Measurements from ENCODE around the gene HLA-DOB. TPM values are rescaled to one million over a fixed set of nuclear protein-coding genes. Genes with fewer than 3 reads are reported as not detected.

Gene HLA-DOB
- total and polyA plus RNA-seq, 2 of the 13 experiments (the other 11 are each of a cell fraction or from before 2014, with no cell fraction given): not detected

DNA sequence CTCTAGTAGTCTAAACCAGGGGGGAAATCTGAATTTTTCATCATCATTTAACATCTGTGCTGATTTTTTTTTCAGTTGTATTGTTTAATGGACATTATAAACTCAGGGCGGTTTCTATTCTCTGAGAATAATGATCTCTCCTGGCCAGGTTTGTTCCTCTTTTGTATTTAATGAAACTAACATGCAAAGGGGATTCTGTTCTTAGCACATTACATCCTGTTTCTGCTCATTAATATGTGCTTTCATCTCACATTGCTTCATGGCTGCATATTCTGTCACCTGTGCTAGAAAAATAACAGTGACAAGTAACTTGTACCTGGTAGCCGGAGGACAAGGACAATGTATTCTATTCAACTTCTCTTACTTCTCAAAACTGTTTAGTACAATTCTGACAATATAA, 806 bp downstream of the HLA-DOB start (continued):
- TF ChIP-seq, protein P1, sequence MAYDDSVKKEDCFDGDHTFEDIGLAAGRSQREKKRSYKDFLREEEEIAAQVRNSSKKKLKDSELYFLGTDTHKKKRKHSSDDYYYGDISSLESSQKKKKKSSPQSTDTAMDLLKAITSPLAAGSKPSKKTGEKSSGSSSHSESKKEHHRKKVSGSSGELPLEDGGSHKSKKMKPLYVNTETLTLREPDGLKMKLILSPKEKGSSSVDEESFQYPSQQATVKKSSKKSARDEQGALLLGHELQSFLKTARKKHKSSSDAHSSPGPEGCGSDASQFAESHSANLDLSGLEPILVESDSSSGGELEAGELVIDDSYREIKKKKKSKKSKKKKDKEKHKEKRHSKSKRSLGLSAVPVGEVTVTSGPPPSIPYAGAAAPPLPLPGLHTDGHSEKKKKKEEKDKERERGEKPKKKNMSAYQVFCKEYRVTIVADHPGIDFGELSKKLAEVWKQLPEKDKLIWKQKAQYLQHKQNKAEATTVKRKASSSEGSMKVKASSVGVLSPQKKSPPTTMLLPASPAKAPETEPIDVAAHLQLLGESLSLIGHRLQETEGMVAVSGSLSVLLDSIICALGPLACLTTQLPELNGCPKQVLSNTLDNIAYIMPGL (CRISPR knock-in tag; IDR thresholded peaks at IDR 0.05; ENCODE audit: borderline replicate concordance in 1 of 2, low read depth in 1 of 2): no peak

DNA sequence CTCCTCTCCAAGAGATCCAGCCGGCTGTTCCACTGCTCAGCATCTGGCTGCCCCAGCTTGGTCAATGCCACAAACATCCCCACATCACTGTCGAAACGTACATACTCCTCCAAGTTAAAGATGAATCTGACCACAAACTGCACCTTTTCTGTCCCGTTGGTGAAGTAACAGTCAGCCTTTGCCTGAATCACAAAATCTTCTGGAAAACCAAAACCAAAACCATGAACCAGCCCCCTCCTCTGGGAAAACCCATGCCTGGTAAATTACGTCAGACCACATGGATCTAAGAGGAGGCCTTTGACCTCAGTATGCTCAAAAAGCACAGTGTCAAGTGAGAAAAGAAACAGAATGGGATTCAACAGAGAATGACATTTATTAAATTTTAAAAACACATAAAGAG, 1.7 kb downstream of the HLA-DOB start:
- CTCF ChIA-PET (ENCODE audit: low intra/inter-chr PET ratio, low total read pairs): no interaction called here
- 18% methylated on average over 5 of the region's 5 CpGs for WGBS (ENCODE audit: low lambda C conversion rate)
- BruUV-seq (replicated peaks): no TSS peak

More for the DNA sequence above, 1.7 kb downstream of the HLA-DOB start:
- Histone ChIP-seq H3K27ac (ENCODE audit: extremely low read length, insufficient read depth, low read length) (no peak overlapping the region), H2AFZ (ENCODE audit: low read length) (no peak overlapping the region), H3K27me3 (ENCODE audit: control insufficient read depth in 1 of 2, insufficient read depth in 2 of 2, low read length in 2 of 2) (peaks cover 0 to 24% of the 10 kb centered on the region in 2 experiments; a peak in 2 of 5 replicates), H3K36me3 (replicated peaks in 1 of 2; ENCODE audit: control insufficient read depth in 1 of 2, insufficient read depth in 2 of 2, low read length in 2 of 2) (no peaks in the 10 kb centered on the region), H3K4me2 (ENCODE audit: low read depth, low read length) (no peak overlapping the region), H3K9me3 (ENCODE audit: low read length) (no peaks in the 10 kb centered on the region), H4K20me1 (ENCODE audit: insufficient read depth, low read length) (no peaks in the 10 kb centered on the region), H3K9ac (ENCODE audit: insufficient read depth, low read depth, low read length) (no peak overlapping the region), H3K4me3 (replicated peaks in 1 of 3; ENCODE audit: insufficient read depth in 1 of 3, low read depth in 2 of 3, low read length in 3 of 3) (no peak overlapping the region), H3K4me1 (ENCODE audit: insufficient read depth, low read length) (no peaks in the 10 kb centered on the region), H3K79me2 (ENCODE audit: insufficient read depth, low read length) (no peaks in the 10 kb centered on the region)
- TF ChIP-seq ZNF180 (CRISPR knock-in tag; IDR thresholded peaks at IDR 0.05; ENCODE audit: borderline replicate concordance, low read depth) (no peak), CREB1 (IDR thresholded peaks at IDR 0.05) (peak; percentile 21; the same call in 1 of the 2 replicates), CREB1 (CRISPR knock-in tag; IDR thresholded peaks at IDR 0.05) (no peak), ZBTB1 (CRISPR knock-in tag; IDR thresholded peaks at IDR 0.05; ENCODE audit: borderline replicate concordance) (no peak)
- TF ChIP-seq, protein P2, sequence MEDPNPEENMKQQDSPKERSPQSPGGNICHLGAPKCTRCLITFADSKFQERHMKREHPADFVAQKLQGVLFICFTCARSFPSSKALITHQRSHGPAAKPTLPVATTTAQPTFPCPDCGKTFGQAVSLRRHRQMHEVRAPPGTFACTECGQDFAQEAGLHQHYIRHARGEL (CRISPR knock-in tag; IDR thresholded peaks at IDR 0.05): no peak
- TF ChIP-seq, protein P3, sequence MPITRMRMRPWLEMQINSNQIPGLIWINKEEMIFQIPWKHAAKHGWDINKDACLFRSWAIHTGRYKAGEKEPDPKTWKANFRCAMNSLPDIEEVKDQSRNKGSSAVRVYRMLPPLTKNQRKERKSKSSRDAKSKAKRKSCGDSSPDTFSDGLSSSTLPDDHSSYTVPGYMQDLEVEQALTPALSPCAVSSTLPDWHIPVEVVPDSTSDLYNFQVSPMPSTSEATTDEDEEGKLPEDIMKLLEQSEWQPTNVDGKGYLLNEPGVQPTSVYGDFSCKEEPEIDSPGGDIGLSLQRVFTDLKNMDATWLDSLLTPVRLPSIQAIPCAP (CRISPR knock-in tag; IDR thresholded peaks at IDR 0.05; ENCODE audit: low read depth): no peak
- TF ChIP-seq, protein P4, sequence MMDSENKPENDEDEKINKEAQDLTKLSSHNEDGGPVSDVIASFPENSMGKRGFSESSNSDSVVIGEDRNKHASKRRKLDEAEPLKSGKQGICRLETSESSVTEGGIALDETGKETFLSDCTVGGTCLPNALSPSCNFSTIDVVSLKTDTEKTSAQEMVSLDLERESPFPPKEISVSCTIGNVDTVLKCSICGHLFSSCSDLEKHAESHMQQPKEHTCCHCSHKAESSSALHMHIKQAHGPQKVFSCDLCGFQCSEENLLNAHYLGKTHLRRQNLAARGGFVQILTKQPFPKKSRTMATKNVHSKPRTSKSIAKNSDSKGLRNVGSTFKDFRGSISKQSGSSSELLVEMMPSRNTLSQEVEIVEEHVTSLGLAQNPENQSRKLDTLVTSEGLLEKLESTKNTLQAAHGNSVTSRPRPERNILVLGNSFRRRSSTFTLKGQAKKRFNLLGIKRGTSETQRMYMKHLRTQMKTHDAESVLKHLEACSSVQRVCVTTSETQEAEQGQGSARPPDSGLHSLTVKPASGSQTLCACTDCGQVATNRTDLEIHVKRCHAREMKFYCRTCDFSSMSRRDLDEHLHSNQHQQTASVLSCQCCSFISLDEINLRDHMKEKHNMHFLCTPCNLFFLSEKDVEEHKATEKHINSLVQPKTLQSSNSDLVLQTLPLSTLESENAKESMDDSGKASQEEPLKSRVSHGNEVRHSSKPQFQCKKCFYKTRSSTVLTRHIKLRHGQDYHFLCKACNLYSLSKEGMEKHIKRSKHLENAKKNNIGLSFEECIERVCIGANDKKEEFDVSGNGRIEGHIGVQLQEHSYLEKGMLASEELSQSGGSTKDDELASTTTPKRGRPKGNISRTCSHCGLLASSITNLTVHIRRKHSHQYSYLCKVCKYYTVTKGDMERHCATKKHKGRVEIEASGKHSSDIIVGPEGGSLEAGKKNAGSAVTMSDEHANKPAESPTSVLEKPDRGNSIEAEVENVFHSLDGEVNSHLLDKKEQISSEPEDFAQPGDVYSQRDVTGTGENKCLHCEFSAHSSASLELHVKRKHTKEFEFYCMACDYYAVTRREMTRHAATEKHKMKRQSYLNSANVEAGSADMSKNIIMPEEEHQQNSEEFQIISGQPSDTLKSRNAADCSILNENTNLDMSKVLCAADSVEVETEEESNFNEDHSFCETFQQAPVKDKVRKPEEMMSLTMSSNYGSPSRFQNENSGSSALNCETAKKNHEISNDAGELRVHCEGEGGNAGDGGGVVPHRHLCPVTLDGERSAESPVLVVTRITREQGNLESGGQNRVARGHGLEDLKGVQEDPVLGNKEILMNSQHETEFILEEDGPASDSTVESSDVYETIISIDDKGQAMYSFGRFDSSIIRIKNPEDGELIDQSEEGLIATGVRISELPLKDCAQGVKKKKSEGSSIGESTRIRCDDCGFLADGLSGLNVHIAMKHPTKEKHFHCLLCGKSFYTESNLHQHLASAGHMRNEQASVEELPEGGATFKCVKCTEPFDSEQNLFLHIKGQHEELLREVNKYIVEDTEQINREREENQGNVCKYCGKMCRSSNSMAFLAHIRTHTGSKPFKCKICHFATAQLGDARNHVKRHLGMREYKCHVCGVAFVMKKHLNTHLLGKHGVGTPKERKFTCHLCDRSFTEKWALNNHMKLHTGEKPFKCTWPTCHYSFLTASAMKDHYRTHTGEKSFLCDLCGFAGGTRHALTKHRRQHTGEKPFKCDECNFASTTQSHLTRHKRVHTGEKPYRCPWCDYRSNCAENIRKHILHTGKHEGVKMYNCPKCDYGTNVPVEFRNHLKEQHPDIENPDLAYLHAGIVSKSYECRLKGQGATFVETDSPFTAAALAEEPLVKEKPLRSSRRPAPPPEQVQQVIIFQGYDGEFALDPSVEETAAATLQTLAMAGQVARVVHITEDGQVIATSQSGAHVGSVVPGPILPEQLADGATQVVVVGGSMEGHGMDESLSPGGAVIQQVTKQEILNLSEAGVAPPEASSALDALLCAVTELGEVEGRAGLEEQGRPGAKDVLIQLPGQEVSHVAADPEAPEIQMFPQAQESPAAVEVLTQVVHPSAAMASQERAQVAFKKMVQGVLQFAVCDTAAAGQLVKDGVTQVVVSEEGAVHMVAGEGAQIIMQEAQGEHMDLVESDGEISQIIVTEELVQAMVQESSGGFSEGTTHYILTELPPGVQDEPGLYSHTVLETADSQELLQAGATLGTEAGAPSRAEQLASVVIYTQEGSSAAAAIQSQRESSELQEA (CRISPR knock-in tag; IDR thresholded peaks at IDR 0.05; ENCODE audit: not compliant biosample characterization): no peak
- in situ Hi-C loops (cut with HindIII; ENCODE audit: extremely low pct_ligation_motif_present, low pct_unique_long_range_greater_than_20kb) (no loop called here), intact Hi-C loops (cut with micrococcal nuclease; ENCODE audit: unreplicated experiment) (no loop called here)
- ATAC-seq (no peak), DNase-seq (ENCODE audit: low spot score) (no peak), FAIRE-seq (no peak)
- POLR2A ChIA-PET: no interaction called here

Measured in HepG2 (cell line).